H9 (cell line): Measurements from ENCODE around the gene DISP3. TPM values are rescaled to one million over a fixed set of nuclear protein-coding genes. Genes with fewer than 3 reads are reported as not detected.

ENCODE experiments used
- DNase-seq: peaks from one replicate; pipeline ENCODE4 v3.0.0-alpha.2; 2017
- H2AFZ ChIP-seq: one replicate; pipeline ENCODE4 v1.6.1; 2013; ENCODE audit warnings: mild to moderate bottlenecking, low read length, control low read depth, moderate library complexity
- H2AK5ac ChIP-seq: 2 replicates; pipeline ENCODE4 v1.6.1; 2013; ENCODE audit warnings: low read length, control low read depth, mixed read lengths; ENCODE audit not compliant: insufficient read length
- H2BK120ac ChIP-seq: one replicate; pipeline ENCODE4 v1.6.1; 2013; ENCODE audit warnings: low read depth, mild to moderate bottlenecking, low read length, control low read depth, inconsistent platforms; ENCODE audit not compliant: poor library complexity, severe bottlenecking
- H2BK12ac ChIP-seq: 2 replicates; pipeline ENCODE4 v1.6.1; 2013; ENCODE audit warnings: low read length, control low read depth, mixed read lengths, low read depth; ENCODE audit not compliant: insufficient read length
- H2BK15ac ChIP-seq: 2 replicates; pipeline ENCODE4 v1.6.1; 2013; ENCODE audit warnings: low read depth, low read length, control low read depth
- H2BK20ac ChIP-seq: one replicate; pipeline ENCODE4 v1.6.1; 2013; ENCODE audit warnings: low read depth, mild to moderate bottlenecking, low read length, control low read depth, inconsistent platforms; ENCODE audit not compliant: poor library complexity, severe bottlenecking
- H2BK5ac ChIP-seq: 2 replicates; pipeline ENCODE4 v1.6.1; 2013; ENCODE audit warnings: low read length, control low read depth, mixed read lengths; ENCODE audit not compliant: insufficient read length
- H3K14ac ChIP-seq: 2 replicates; pipeline ENCODE4 v1.6.1; 2013; ENCODE audit warnings: low read length, control low read depth; ENCODE audit not compliant: insufficient read depth
- H3K18ac ChIP-seq: 2 replicates; pipeline ENCODE4 v1.6.1; 2013; ENCODE audit warnings: low read depth, mild to moderate bottlenecking, mixed read lengths, low read length, control low read depth; ENCODE audit not compliant: insufficient read length
- H3K23ac ChIP-seq: 2 replicates; pipeline ENCODE4 v1.6.1; 2013; ENCODE audit warnings: low read length, control low read depth, mixed read lengths, low read depth; ENCODE audit not compliant: insufficient read length
- H3K23me2 ChIP-seq: 2 replicates; pipeline ENCODE4 v1.6.1; 2013; ENCODE audit warnings: low read depth, mild to moderate bottlenecking, mixed read lengths, low read length, control low read depth; ENCODE audit not compliant: insufficient read length, poor library complexity, severe bottlenecking
- H3K27ac ChIP-seq: 2 replicates; pipeline ENCODE4 v1.5.1; 2013; ENCODE audit warnings: low read length, control low read depth, mixed read lengths, low read depth; ENCODE audit not compliant: insufficient read length
- H3K27me3 ChIP-seq: 2 replicates; pipeline ENCODE4 v1.6.1; 2013; ENCODE audit warnings: low read length, control low read depth, inconsistent platforms; ENCODE audit not compliant: insufficient read depth
- H3K4ac ChIP-seq: 2 replicates; pipeline ENCODE4 v1.6.1; 2013; ENCODE audit warnings: low read depth, mild to moderate bottlenecking, control low read depth, inconsistent platforms, low read length, moderate library complexity
- H3K4me1 ChIP-seq: 2 replicates; pipeline ENCODE4 v1.6.1; 2013; ENCODE audit warnings: low read length, control low read depth, inconsistent platforms; ENCODE audit not compliant: insufficient read depth
- H3K4me2 ChIP-seq: 2 replicates; pipeline ENCODE4 v1.6.1; 2013; ENCODE audit warnings: low read length, control low read depth, mixed read lengths; ENCODE audit not compliant: insufficient read length, insufficient read depth
- H3K56ac ChIP-seq: 2 replicates; pipeline ENCODE4 v1.6.1; 2013; ENCODE audit warnings: low read depth, mild to moderate bottlenecking, mixed read lengths, low read length, control low read depth; ENCODE audit not compliant: insufficient read length
- H3K79me1 ChIP-seq: 2 replicates; pipeline ENCODE4 v1.6.1; 2013; ENCODE audit warnings: low read depth, mild to moderate bottlenecking, moderate library complexity, low read length, control low read depth, inconsistent platforms; ENCODE audit not compliant: insufficient read depth, poor library complexity, severe bottlenecking
- H3K79me2 ChIP-seq: 2 replicates; pipeline ENCODE4 v1.6.1; 2013; ENCODE audit warnings: low read length, control low read depth, inconsistent platforms; ENCODE audit not compliant: insufficient read depth
- H3K9ac ChIP-seq: 2 replicates; pipeline ENCODE4 v1.6.1; 2013; ENCODE audit warnings: low read length, control low read depth, mixed read lengths; ENCODE audit not compliant: insufficient read length; ENCODE audit errors: extremely low read depth
- H3K9me3 ChIP-seq: one replicate; pipeline ENCODE4 v1.6.1; 2013; ENCODE audit warnings: low read depth, low read length, inconsistent platforms; ENCODE audit not compliant: control insufficient read depth
- H3T11ph ChIP-seq: one replicate; pipeline ENCODE4 v1.6.1; 2013; ENCODE audit warnings: mild to moderate bottlenecking, low read length, control low read depth, inconsistent platforms
- H4K20me1 ChIP-seq: one replicate; pipeline ENCODE4 v1.6.1; 2013; ENCODE audit not compliant: control insufficient read depth, insufficient read length, insufficient read depth
- H4K5ac ChIP-seq: 2 replicates; pipeline ENCODE4 v1.6.1; 2013; ENCODE audit warnings: low read depth, mild to moderate bottlenecking, mixed read lengths, low read length, control low read depth; ENCODE audit not compliant: insufficient read length
- H4K8ac ChIP-seq: replicated peaks from 2 replicates; pipeline ENCODE4 v1.6.1; 2013; ENCODE audit warnings: low read length, control low read depth, mixed read lengths, low read depth; ENCODE audit not compliant: insufficient read length
- H4K91ac ChIP-seq: 2 replicates; pipeline ENCODE4 v1.6.1; 2013; ENCODE audit warnings: low read depth, mild to moderate bottlenecking, moderate library complexity, mixed read lengths, low read length, control low read depth; ENCODE audit not compliant: insufficient read length
- H3K27ac Mint-ChIP-seq, 3 experiments: 2 replicates in 2 of 3; 3 replicates in 1 of 3; pipeline ENCODE4 v1.8.0; 2020 to 2021; ENCODE audit warnings: mixed read lengths in 3 of 3, mild to moderate bottlenecking in 1 of 3, moderate library complexity in 1 of 3
- H3K27me3 Mint-ChIP-seq: 2 replicates; pipeline ENCODE4 v1.8.0; 2021; ENCODE audit warnings: low read depth, mild to moderate bottlenecking, moderate library complexity, mixed read lengths
- H3K36me3 Mint-ChIP-seq, 3 experiments: 2 replicates in 2 of 3; 3 replicates in 1 of 3; pipeline ENCODE4 v1.8.0; 2020 to 2021; ENCODE audit warnings: low read depth in 3 of 3, mixed read lengths in 3 of 3; ENCODE audit not compliant: insufficient read depth in 1 of 3
- H3K4me1 Mint-ChIP-seq, 2 experiments: 2 replicates each; pipeline ENCODE4 v1.8.0; 2020; ENCODE audit warnings: mixed read lengths in 2 of 2
- H3K4me3 Mint-ChIP-seq, 2 experiments: 2 replicates in 1 of 2; 3 replicates in 1 of 2; pipeline ENCODE4 v1.8.0; 2020 to 2021; ENCODE audit warnings: mild to moderate bottlenecking in 2 of 2, mixed read lengths in 2 of 2, moderate library complexity in 1 of 2
- H3K9me3 Mint-ChIP-seq, 2 experiments: 2 replicates in 1 of 2; 3 replicates in 1 of 2; pipeline ENCODE4 v1.8.0; 2020; ENCODE audit warnings: mild to moderate bottlenecking in 2 of 2, mixed read lengths in 2 of 2, moderate library complexity in 1 of 2
- CTCF ChIP-seq: fragments of 200-600 bp; sonication (generic); conservative IDR thresholded peaks from 3 replicates; pipeline ENCODE4 v1.8.0; 2021; ENCODE audit warnings: antibody characterized with exemption, mild to moderate bottlenecking
- WGBS: extraction: QIAGEN DNeasy Blood & Tissue Kit; methylation state at CpG from one replicate; pipeline ENCODE4 v1.1.7; 2013; ENCODE audit warnings: missing lambda C conversion rate, low lambda C conversion rate, mixed read lengths; ENCODE audit not compliant: insufficient read length; ENCODE audit errors: extremely low coverage; 5-methylcytosine and 5-hydroxymethylcytosine counted together
- total RNA-seq: library from RNA; stranded (reverse); gene quantifications from 2 replicates; pipeline ENCODE4 v1.2.1, GENCODE V29; 2021

DISP3 gene
- total RNA-seq, 1 experiment from 2014 or later, result 3.5 TPM

- Histone ChIP-seq H3K4me1 (no peaks in the 10 kb centered on the region), H4K8ac (no peak overlapping the region), H4K5ac (no peak overlapping the region), H3K23me2 (no peaks in the 10 kb centered on the region), H3K56ac (no peak overlapping the region), H4K20me1 (no peaks in the 10 kb centered on the region), H2BK120ac (no peak overlapping the region), H3K4ac (no peak overlapping the region), H2BK12ac (no peak overlapping the region), H3K14ac (no peak overlapping the region), H3K27me3 (no peaks in the 10 kb centered on the region), H4K91ac (no peak overlapping the region), H3K18ac (no peak overlapping the region), H2BK20ac (no peak overlapping the region), H3K4me2 (no peak overlapping the region), H3K27ac (no peak overlapping the region), H2BK5ac (no peak overlapping the region), H3K9ac (no peak overlapping the region), H2BK15ac (no peak overlapping the region), H2AFZ (no peak overlapping the region), H3K23ac (no peak overlapping the region), H3T11ph (no peak overlapping the region), H2AK5ac (no peak overlapping the region), H3K79me2 (no peaks in the 10 kb centered on the region), H3K9me3 (no peaks in the 10 kb centered on the region), H3K79me1 (no peaks in the 10 kb centered on the region)
- Mint-ChIP-seq H3K9me3 (no peaks in the 10 kb centered on the region; a peak in 1 of 5 replicates), H3K36me3 (peaks cover 2 to 6% (median 2%) of the 10 kb centered on the region in 3 experiments; a peak in 5 of 7 replicates), H3K4me3 (no peak overlapping the region), H3K27ac (no peak overlapping the region), H3K4me1 (peaks cover 10% of the 10 kb centered on the region in 2 experiments), H3K27me3 (no peaks in the 10 kb centered on the region)
- no CpG with 5 or more reads among the region's 8 CpGs for WGBS
- DNase-seq, result no peak
- no peak for TF ChIP-seq CTCF
These were observed 46.2 kb downstream of the DISP3 start for GRCh38 chr1:11525151-11525505.
